Activated gamma-delta T cell (primary cell): Measurements from ENCODE around the gene CERS6.
"Not testable (repeated sequence)": the region's sequence is repeated elsewhere in the genome, so short reads cannot be mapped to it uniquely, and the experiment has no call there.

Source experiments
- DNase-seq: peaks from one replicate; lab custom pipeline; 2025; lab: John Stamatoyannopoulos, UW

Gene CERS6

DNA sequence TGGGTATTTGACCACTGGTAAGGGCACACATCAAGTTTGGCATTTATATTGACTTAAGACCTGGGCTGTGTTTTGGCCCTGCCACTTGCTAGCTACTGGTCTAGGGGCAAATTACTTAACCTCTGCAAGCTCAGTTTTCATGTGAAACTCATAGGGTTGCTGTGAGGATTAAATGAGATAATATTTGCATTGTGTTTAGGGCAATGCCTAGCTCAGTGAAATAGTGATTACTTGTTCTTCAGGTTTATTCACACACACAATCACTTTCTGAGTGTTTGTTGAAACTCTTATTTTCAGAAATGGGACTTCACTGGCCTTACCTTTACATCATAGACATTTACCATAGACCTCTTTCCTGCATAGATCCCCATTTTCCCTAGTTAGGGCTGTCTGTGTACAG lies 12.3 kb downstream of the CERS6 start:
- DNase-seq: no peak

DNA sequence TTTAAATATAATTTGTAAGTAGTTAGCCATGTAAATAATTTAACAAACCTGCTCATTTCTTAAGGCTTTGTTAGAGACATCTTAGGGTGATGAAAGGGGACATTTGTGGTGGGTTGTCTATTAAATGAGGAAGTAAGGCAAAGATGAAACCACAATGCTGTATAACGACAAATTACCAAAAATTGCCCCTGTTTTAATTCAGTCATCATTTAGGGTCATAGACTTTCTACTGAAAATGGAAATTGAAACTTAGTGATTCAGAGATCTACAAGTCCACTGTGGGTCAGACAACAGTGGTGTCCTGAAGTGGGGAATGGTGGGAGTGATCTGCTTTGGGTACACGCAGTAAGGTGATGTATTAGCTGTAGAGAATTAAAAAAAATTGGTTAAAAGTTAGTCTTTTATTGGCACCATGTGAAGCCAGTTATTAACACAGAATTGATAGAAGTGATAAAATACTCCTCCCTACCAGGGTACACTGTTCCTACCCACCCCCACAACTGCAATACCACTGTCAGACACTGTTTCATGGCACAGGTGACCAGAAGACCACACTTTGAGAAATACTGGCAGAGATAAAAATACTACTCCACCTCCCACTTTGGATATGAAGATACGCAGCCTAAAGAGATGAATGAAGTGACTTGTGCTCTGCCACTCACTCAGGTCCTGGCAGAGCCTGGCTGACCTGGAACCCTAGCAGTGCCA lies 13.4 kb downstream of the CERS6 start:
- DNase-seq: no peak

DNA sequence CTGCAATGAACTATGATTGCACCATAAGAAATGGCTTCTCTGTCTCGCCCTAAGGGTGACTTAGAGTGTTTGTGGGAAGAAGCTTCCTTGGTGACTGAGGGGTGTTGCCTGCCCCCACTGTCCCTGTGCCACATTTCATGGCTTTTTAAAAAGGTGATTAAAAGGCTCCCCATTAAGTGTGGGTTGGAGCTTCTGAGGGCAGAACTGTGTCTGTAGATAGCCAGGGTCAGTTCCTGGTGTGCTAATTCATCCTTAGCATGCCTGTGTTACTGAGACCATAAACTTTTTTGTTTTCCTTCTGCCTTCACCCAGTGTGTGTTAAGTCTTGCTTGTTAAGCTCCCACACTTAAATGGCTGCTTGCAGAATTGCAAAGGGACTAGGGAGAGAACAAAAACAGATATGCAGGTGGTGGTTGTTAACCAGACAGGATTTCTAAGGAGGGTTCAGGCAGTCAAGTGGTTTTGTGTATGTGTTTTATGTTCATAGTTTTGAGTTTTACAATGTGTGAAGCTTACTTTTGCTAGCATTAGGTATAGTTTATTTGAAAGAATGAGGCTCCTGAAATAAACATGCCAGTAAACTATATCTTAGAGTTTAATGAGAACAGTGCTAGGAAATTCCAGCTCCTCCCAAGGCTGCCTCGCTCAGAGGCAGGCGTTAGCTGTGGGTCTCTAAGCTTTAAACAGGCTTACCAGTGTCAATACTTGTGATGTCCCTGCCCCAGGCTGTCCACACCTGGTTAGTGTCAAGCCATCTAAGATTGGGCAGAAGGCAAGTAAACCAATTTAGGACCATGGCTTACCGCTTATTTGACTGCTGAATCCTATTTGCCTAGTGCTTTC lies 14.5 kb downstream of the CERS6 start:
- DNase-seq: no peak

- no peak for DNase-seq
Observed at GRCh38 chr2:168471163-168471475, 15.0 kb downstream of the CERS6 start.

- DNase-seq: no peak
Observed at GRCh38 chr2:168475636-168476035, 19.6 kb downstream of the CERS6 start.

GRCh38 chr2:168478206-168478605 lies 22.1 kb downstream of the CERS6 start:
- no peak for DNase-seq

DNA sequence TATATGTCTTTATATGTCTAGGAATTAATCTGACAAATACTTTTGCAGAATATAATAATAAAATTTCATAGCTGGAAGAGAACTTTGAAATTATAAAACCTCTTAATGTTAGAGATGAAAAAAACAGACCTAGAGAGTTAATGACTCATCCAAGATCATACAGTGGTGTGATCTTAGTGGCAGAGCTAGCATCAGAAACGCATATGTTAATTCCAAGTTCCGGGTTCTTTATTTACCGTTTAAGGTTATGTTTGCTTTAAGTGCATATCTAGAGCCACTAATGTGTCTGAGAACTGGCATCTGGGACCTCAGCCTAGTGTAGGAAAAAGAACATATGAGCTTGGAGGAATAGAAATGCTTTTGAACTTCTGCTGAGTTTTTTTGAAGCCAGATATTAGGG lies 24.3 kb downstream of the CERS6 start:
- DNase-seq: no peak

DNA sequence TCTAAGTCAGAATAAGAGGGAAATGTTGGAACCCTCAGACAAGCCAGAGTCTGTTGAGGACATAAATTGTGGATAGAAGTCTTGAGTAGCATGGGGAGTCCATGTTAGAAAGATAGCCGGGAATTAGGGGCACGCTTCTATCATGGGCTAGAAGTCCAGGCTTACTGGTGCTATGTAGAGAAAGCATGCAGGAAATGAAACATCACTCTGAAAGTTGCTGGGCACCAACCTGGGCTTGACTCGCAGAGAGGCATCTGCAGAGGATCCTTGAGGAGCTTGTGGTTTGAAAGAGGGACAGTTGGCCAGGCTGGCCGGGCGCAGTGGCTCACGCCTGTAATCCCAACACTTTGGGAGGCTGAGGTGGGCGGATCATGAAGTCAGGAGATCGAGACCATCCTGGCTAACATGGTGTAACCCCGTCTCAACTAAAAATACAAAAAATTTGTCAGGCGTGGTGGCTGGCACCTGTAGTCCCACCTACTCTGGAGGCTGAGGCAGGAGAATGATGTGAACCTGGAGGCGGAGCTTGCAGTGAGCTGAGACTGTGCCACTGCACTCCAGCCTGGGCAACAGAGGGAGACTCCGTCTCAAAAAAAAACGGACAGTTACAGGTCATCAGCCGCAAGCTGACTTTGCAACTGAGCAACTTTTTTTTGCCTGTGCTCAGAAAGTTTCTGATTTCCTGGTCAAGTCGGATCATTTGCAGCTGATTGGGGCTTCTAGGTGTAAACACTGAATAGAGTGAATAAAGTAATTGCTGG lies 24.9 kb downstream of the CERS6 start:
- DNase-seq: no peak

DNA sequence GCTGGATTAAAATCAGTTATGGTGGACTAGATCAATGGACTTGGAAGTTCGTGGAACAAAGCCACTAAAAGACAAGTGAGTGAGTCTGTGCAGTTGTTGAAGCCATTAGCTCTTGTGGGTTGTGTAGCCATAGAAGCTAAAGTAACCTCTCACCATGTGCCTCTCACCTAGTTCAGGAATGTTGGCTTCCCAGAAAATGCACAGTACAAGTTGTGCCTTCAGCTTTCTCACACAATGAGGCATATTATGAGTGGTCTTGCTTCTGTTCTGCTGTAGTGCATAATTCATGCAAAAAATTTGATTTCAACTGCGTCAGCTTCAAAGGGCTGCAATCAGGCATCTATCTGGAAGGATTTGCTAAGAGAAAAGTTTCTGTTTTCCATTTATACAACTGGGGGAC lies 26.2 kb downstream of the CERS6 start:
- DNase-seq: no peak

GRCh38 chr2:168482952-168483831 lies 27.1 kb downstream of the CERS6 start:
- no peak for DNase-seq

GRCh38 chr2:168486477-168486876 lies 30.4 kb downstream of the CERS6 start:
- no peak for DNase-seq

DNA sequence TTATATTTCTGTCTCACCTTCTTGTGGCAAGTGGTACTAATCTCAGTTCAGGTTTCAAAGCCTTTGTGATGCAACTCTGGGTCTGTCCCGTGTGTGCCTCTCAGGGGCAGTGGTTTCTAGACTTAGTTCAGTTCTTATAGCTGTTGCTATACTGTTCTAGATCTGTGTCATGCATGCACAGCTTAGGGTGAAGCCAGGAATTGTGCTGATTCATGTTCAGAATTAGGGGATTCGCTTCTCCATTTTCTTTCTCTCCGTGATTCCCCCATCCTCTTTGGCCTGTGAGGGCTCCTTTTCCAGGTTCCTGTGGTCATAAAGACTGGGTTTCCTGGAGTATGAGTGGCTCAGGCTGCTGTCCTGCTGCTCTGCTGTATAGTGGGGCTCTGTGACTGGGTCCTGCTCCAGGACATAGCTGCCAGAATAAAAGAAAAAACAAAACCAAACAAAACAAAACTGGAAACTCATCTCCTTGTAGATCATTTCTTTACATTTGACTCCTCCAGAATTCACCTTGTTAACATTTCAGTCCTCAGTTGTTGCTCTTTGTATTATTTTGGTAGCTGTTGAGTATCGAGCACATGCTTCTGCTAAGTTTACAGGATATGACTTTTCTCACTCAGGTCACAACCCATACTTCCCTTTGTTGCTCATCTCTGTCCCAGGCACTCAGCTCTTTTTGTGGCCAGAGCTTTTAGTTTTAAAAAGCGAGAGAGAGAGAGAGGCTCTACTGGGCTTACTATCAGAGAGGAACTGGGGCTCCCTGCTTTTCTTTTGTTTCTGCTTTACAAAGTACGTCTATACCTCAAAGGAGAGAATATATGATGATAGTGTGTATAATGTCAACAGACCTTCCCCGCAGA lies 34.2 kb downstream of the CERS6 start:
- no peak for DNase-seq

DNA sequence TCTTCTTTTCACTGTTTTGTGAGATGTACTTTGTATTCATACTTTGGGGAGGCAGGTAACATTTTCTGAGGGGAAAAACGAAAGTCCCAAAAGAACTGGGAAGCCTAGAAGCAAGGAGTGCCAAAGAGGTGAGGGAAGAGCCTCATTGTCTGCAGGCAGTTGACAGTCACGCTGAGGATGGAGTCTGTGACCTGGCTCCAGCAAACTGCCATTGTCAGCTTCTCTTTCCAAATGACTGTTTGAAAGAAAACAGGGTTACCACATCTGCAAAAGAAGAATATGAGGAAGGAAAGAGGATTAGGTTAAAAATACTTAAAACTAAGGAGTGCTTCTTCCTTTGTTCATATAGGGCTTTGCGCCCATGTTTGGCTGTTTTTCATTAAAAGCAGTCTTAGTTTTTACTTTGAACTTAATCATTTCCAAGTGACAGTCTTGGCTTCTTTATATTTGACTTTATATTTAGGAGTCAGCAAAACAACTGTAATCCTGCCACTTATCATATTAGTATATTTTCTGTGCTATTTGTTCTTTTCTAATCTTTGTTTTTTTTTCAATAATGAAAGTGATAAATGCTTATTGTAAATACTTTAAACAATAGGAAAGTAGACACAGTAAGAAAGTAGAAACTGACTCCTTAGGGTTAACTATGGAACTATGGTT lies 35.0 kb downstream of the CERS6 start:
- DNase-seq: no peak

DNA sequence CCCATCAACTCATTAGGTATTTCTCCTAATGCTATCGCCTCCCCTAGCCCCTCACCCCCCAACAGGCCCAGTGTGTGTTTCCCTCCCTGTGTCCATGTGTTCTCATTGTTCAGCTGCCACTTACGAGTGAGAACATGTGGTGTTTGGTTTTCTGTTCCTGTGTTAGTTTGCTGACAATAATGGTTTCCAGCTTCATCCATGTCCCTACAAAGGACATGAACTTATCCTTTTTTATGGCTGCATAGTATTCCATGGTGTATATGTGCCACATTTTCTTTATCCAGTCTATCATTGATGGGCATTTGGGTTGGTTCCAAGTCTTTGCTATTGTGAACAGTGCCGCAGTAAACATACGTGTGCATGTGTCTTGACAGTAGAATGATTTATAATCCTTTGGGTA lies 35.7 kb downstream of the CERS6 start:
- not testable (repeated sequence) for DNase-seq

- DNase-seq: not testable (repeated sequence)
Observed at GRCh38 chr2:168493219-168493618, 37.1 kb downstream of the CERS6 start.

- no peak for DNase-seq
Observed at GRCh38 chr2:168494190-168494711, 38.2 kb downstream of the CERS6 start.

GRCh38 chr2:168495524-168495923 lies 39.5 kb downstream of the CERS6 start:
- DNase-seq: no peak

- no peak for DNase-seq
Observed at GRCh38 chr2:168496906-168497305, 40.8 kb downstream of the CERS6 start.

GRCh38 chr2:168499500-168499899 lies 43.4 kb downstream of the CERS6 start:
- no peak for DNase-seq

GRCh38 chr2:168500516-168500915 lies 44.4 kb downstream of the CERS6 start:
- DNase-seq: no peak
